Measurements from ENCODE around the gene MCM7. TPM values are rescaled to one million over a fixed set of nuclear protein-coding genes. Genes with fewer than 3 reads are reported as not detected.

MCM7 gene
- total and polyA plus RNA-seq, 10 of the 15 experiments (the other 5 are each of a cell fraction or from before 2014, with no cell fraction given) = 183 to 383 (median 244) TPM

GRCh38 chr7:100130608-100131453, 29.6 kb upstream of the MCM7 start (continued):
- peak; percentile 80 for TF ChIP-seq MLLT1 (IDR thresholded peaks at IDR 0.05)
- no peak for TF ChIP-seq SUPT20H (IDR thresholded peaks at IDR 0.05; ENCODE audit: borderline replicate concordance, control insufficient read depth, low read depth, low read length)
- TF ChIP-seq BACH1 (IDR thresholded peaks at IDR 0.05; ENCODE audit: borderline replicate concordance) = no peak
- TF ChIP-seq, protein P1, sequence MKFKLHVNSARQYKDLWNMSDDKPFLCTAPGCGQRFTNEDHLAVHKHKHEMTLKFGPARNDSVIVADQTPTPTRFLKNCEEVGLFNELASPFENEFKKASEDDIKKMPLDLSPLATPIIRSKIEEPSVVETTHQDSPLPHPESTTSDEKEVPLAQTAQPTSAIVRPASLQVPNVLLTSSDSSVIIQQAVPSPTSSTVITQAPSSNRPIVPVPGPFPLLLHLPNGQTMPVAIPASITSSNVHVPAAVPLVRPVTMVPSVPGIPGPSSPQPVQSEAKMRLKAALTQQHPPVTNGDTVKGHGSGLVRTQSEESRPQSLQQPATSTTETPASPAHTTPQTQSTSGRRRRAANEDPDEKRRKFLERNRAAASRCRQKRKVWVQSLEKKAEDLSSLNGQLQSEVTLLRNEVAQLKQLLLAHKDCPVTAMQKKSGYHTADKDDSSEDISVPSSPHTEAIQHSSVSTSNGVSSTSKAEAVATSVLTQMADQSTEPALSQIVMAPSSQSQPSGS (IDR thresholded peaks at IDR 0.05; ENCODE audit: low read length) = no peak
- 0 out of 2 replicates have a peak, but pooled peaks have one; percentile 30 for TF ChIP-seq YY1 (IDR thresholded peaks at IDR 0.05; ENCODE audit: low read depth, low read length)
- 0 out of 2 replicates have a peak, but pooled peaks have one; percentile 30 for TF ChIP-seq NR2F1 (conservative IDR thresholded peaks at IDR 0.05)
- TF ChIP-seq, protein P2, sequence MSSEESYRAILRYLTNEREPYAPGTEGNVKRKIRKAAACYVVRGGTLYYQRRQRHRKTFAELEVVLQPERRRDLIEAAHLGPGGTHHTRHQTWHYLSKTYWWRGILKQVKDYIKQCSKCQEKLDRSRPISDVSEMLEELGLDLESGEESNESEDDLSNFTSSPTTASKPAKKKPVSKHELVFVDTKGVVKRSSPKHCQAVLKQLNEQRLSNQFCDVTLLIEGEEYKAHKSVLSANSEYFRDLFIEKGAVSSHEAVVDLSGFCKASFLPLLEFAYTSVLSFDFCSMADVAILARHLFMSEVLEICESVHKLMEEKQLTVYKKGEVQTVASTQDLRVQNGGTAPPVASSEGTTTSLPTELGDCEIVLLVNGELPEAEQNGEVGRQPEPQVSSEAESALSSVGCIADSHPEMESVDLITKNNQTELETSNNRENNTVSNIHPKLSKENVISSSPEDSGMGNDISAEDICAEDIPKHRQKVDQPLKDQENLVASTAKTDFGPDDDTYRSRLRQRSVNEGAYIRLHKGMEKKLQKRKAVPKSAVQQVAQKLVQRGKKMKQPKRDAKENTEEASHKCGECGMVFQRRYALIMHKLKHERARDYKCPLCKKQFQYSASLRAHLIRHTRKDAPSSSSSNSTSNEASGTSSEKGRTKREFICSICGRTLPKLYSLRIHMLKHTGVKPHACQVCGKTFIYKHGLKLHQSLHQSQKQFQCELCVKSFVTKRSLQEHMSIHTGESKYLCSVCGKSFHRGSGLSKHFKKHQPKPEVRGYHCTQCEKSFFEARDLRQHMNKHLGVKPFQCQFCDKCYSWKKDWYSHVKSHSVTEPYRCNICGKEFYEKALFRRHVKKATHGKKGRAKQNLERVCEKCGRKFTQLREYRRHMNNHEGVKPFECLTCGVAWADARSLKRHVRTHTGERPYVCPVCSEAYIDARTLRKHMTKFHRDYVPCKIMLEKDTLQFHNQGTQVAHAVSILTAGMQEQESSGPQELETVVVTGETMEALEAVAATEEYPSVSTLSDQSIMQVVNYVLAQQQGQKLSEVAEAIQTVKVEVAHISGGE (CRISPR knock-in tag; IDR thresholded peaks at IDR 0.05) = no peak
- TF ChIP-seq BMI1 (IDR thresholded peaks at IDR 0.05; ENCODE audit: borderline replicate concordance) = no peak
- no peak for TF ChIP-seq POLR2AphosphoS5 (IDR thresholded peaks at IDR 0.05; ENCODE audit: low read length)
- no peak for TF ChIP-seq FOS (IDR thresholded peaks at IDR 0.05; ENCODE audit: borderline replicate concordance, extremely low read depth, insufficient read length)
- TF ChIP-seq TCF12 (IDR thresholded peaks at IDR 0.05; ENCODE audit: low read depth, low read length) = peak; percentile 52; the same call in 1 of the 2 replicates
- no peak for TF ChIP-seq CEBPB (IDR thresholded peaks at IDR 0.05; ENCODE audit: borderline replicate concordance in 1 of 2, low read depth in 2 of 2, low read length in 2 of 2)
- TF ChIP-seq HSF1 (IDR thresholded peaks at IDR 0.05; ENCODE audit: low read depth, low read length) = no peak
- no peak for TF ChIP-seq CREM (IDR thresholded peaks at IDR 0.05; ENCODE audit: low read depth)
- TF ChIP-seq GABPA (IDR thresholded peaks at IDR 0.05; ENCODE audit: low read depth) = no peak
- no peak for TF ChIP-seq JUND (IDR thresholded peaks at IDR 0.05; ENCODE audit: low read depth, low read length)
- TF ChIP-seq SKIL (IDR thresholded peaks at IDR 0.05; ENCODE audit: low read depth, poor library complexity, severe bottlenecking) = no peak
- TF ChIP-seq GATAD2B (conservative IDR thresholded peaks at IDR 0.05; ENCODE audit: low read depth) = 0 out of 2 replicates have a peak, but pooled peaks have one; percentile 18
- TF ChIP-seq ESRRA (IDR thresholded peaks at IDR 0.05; ENCODE audit: low read length) = no peak
